AG04450 (cell line): ENCODE measurements around the gene FAM50B. TPM values are rescaled to one million over a fixed set of nuclear protein-coding genes. Genes with fewer than 3 reads are reported as not detected.

Experiments
- CTCF ChIA-PET: fragments of 300-600, 350-600 bp; formaldehyde crosslinking; extraction: SDS; loops from one replicate; lab custom pipeline; 2022; ENCODE audit warnings: antibody characterized with exemption, inconsistent platforms; lab: Charles Lee
- POLR2A ChIA-PET: fragments of 350-600 bp; formaldehyde crosslinking; extraction: SDS; loops from one replicate; lab custom pipeline; 2021; ENCODE audit warnings: antibody characterized with exemption, inconsistent platforms; lab: Yijun Ruan, JAX
- DNase-seq: peaks from one replicate; pipeline ENCODE4 v3.0.0-alpha.2; 2011; ENCODE audit warnings: low read depth, low spot score
- H3K27ac ChIP-seq: one replicate; pipeline ENCODE4 v1.5.1; 2012; ENCODE audit warnings: low read depth, low read length, control low read depth
- H3K27me3 ChIP-seq: one replicate; pipeline ENCODE4 v1.6.0; 2012; ENCODE audit warnings: low read length; ENCODE audit not compliant: control insufficient read depth, insufficient read depth
- H3K4me3 ChIP-seq: 2 replicates; pipeline ENCODE4 v1.5.1; 2011; ENCODE audit warnings: mild to moderate bottlenecking, low read depth, low read length, control low read depth
- H3K9me3 ChIP-seq: 2 replicates; pipeline ENCODE4 v1.5.1; 2012; ENCODE audit warnings: low read length; ENCODE audit not compliant: control insufficient read depth, insufficient read depth
- polyA plus RNA-seq: library from polyadenylated mRNA; depleted of rRNA; stranded (reverse); fragments of >200 nt; gene quantifications from 2 replicates; pipeline ENCODE4 v1.2.3, GENCODE V29; 2011
- TF ChIP-seq, protein P1 (sequence below): IDR thresholded peaks from 2 replicates; pipeline ENCODE4 v1.5.1; 2011; ENCODE audit warnings: low read depth, low read length, control low read depth, inconsistent platforms

Gene FAM50B
- polyA plus RNA-seq, 1 experiment = 4.5 TPM

DNA sequence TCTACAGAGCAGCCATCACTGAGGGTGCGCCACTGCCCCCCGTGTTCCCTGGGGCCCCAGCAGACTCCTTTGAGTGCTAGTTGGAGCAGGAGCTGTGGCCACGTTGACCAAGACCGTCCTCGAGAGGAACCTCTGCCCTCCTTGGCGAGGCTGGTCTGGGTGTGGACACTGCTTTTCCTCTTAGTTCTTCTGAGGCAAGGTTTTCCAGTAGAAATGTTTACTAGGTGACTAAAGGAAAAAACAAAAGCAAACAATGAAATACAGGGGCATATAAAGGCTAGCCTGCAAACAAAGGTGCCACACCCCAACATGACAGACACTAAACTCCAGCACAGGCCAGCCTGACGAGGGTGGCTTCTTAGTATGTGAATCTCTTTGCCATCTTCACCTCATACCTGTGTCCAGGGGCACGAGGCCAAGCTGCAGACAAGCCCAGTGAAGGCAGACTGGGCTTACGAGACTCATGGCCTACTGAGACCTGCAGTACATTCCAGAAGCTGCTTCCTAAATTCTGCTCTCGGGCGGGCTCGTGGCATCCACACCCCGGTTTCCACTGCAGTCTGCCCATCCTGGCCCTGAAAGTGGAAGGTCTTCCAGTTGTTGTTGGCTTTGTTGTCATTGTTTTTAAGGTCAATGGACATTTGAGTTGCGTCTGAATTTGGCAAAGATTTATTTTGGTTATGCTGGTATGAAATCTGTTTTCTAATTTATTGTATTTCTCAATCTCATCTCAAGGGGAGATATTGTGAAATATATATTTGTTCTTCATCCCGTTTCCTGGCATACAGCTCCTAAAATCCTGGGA, 39.2 kb downstream of the FAM50B start:
- H3K27ac ChIP-seq = no peak overlapping the region
- ChIA-PET POLR2A (interaction anchor here (1.2 kb wide), 1 partner anchor 140 kb away, joined by 5 read pairs; no protein-coding TSS in a partner anchor), CTCF (interaction anchor here (0.6 to 5.3 kb wide), 21 partner anchors 11 to 761 kb away, joined by 3 to 34 read pairs (median 5); partner anchors contain the start of gene FAM50B)
- H3K4me3 ChIP-seq = no peak overlapping the region
- H3K27me3 ChIP-seq = no peaks in the 10 kb centered on the region
- DNase-seq = no peak
- no peaks in the 10 kb centered on the region for H3K9me3 ChIP-seq
- TF ChIP-seq, protein P1, sequence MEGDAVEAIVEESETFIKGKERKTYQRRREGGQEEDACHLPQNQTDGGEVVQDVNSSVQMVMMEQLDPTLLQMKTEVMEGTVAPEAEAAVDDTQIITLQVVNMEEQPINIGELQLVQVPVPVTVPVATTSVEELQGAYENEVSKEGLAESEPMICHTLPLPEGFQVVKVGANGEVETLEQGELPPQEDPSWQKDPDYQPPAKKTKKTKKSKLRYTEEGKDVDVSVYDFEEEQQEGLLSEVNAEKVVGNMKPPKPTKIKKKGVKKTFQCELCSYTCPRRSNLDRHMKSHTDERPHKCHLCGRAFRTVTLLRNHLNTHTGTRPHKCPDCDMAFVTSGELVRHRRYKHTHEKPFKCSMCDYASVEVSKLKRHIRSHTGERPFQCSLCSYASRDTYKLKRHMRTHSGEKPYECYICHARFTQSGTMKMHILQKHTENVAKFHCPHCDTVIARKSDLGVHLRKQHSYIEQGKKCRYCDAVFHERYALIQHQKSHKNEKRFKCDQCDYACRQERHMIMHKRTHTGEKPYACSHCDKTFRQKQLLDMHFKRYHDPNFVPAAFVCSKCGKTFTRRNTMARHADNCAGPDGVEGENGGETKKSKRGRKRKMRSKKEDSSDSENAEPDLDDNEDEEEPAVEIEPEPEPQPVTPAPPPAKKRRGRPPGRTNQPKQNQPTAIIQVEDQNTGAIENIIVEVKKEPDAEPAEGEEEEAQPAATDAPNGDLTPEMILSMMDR = no peak

GRCh38 chr6:3890047-3890446, 40.9 kb downstream of the FAM50B start:
- TF ChIP-seq, protein P1 = no peak
- Histone ChIP-seq H3K4me3 (no peak overlapping the region), H3K9me3 (no peaks in the 10 kb centered on the region), H3K27ac (no peak overlapping the region), H3K27me3 (no peaks in the 10 kb centered on the region)
- ChIA-PET CTCF (interaction anchor here (0.5 to 5.3 kb wide), 3 partner anchors 79 to 146 kb away, joined by 3 to 34 read pairs (median 4); no protein-coding TSS in a partner anchor), POLR2A (no interaction called here)
- no peak for DNase-seq

GRCh38 chr6:3891883-3892282, 42.7 kb downstream of the FAM50B start:
- POLR2A ChIA-PET = no interaction called here
- no peak for DNase-seq
- no peaks in the 10 kb centered on the region for H3K9me3 ChIP-seq
- CTCF ChIA-PET = no interaction called here
- no peak overlapping the region for H3K27ac ChIP-seq
- TF ChIP-seq, protein P1 = no peak
- H3K27me3 ChIP-seq = no peaks in the 10 kb centered on the region
- no peak overlapping the region for H3K4me3 ChIP-seq

DNA sequence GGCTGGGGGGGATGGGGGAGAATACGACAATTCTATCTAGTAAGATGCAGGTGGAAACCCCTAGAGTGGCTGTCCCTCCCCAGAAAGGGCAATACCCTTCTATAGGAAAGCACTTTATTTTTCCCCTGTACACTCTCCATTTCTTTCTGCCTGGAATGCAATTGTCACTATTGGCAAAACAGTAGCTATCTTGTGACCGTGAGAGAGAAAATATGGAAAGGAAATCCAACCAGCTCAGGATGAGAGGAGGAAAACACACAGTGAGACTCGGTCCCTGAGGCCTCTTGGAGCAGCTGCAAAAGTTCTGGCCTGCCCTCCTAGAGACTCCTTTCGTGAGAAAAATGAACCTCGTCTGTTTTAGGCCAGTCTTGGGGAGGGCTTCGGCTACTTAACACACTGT, 43.4 kb downstream of the FAM50B start:
- TF ChIP-seq, protein P1 = no peak
- ChIA-PET POLR2A (no interaction called here), CTCF (interaction anchor here (0.7 kb wide), 1 partner anchor 98 kb away, joined by 3 read pairs; no protein-coding TSS in a partner anchor)
- H3K27ac ChIP-seq = no peak overlapping the region
- H3K4me3 ChIP-seq = no peak overlapping the region
- no peaks in the 10 kb centered on the region for H3K9me3 ChIP-seq
- DNase-seq = no peak
- no peaks in the 10 kb centered on the region for H3K27me3 ChIP-seq

DNA sequence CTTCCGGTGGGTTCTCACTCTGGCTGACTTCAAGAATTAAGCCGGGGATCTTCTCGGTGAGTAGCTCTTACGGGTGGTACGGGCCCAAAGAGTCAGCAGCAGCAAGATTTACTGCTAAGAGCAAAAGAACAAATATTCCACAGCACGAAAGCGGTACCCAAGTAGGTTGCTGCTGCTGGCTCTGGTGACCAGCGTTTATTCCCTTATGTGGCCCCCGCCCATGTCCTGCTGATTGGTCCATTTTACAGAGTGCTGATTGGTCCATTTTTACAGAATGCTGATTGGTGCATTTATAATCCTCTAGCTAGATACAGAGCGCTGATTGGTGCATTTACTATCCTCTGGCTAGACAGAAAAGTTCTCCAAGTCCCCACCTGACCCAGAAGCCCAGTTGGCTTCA, 44.3 kb downstream of the FAM50B start:
- no peak overlapping the region for H3K27ac ChIP-seq
- H3K27me3 ChIP-seq = no peaks in the 10 kb centered on the region
- H3K9me3 ChIP-seq = peaks cover under 1% of the 10 kb centered on the region; the same call in 1 of the 2 replicates
- CTCF ChIA-PET = interaction anchor here (0.7 to 4.2 kb wide), 2 partner anchors 85 to 97 kb away, joined by 3 to 19 read pairs; no protein-coding TSS in a partner anchor
- no peak overlapping the region for H3K4me3 ChIP-seq
- POLR2A ChIA-PET = no interaction called here
- DNase-seq = no peak
- TF ChIP-seq, protein P1 = no peak
